ENCODE data around the gene WDR36. TPM values are rescaled to one million over a fixed set of nuclear protein-coding genes. Genes with fewer than 3 reads are reported as not detected.

WDR36 gene
- total and polyA plus RNA-seq, 10 of the 15 experiments (the other 5 are each of a cell fraction or from before 2014, with no cell fraction given), result 13.3 to 61.8 (median 47.0) TPM

GRCh38 chr5:111158105-111158744 lies 66.1 kb downstream of the WDR36 start:
- FAIRE-seq, result peak; percentile 98
- SMC1A ChIA-PET (ENCODE audit: uncharacterized antibody, unreplicated experiment), result interaction anchor here (0.6 to 17.1 kb wide), 24 partner anchors 10 to 988 kb away, joined by 3 to 324 read pairs (median 4); partner anchors contain the start of gene CAMK4

More at GRCh38 chr5:111158105-111158744, 66.1 kb downstream of the WDR36 start:
- Histone ChIP-seq H3K9me3 (replicated peaks; ENCODE audit: control insufficient read depth, insufficient read depth, low read length) (no peaks in the 10 kb centered on the region), H3K36me3 (ENCODE audit: control insufficient read depth in 2 of 2, insufficient read depth in 2 of 2, low read length in 1 of 2) (no peaks in the 10 kb centered on the region), H2AFZ (ENCODE audit: control insufficient read depth, low read depth, low read length) (peak overlapping the region; percentile 9), H3K27ac (ENCODE audit: control insufficient read depth, insufficient read depth) (no peak overlapping the region), H3K4me2 (ENCODE audit: control insufficient read depth, insufficient read depth) (no peak overlapping the region), H3K4me1 (ENCODE audit: control insufficient read depth, insufficient read depth, low read length) (no peaks in the 10 kb centered on the region), H3K79me2 (ENCODE audit: control insufficient read depth, insufficient read depth, low read length) (no peaks in the 10 kb centered on the region), H3K4me3 (no peak overlapping the region), H3K27me3 (replicated peaks in 1 of 2; ENCODE audit: control insufficient read depth in 2 of 2, insufficient read depth in 2 of 2, low read length in 1 of 2) (no peaks in the 10 kb centered on the region), H3K9ac (ENCODE audit: control insufficient read depth, insufficient read depth, low read length) (no peak overlapping the region), H4K20me1 (ENCODE audit: control insufficient read depth, insufficient read depth) (no peaks in the 10 kb centered on the region)
- in situ Hi-C loops (cut with MboI), result no loop called here
- ChIA-PET POLR2A (interaction anchor here (0.6 to 1.0 kb wide), 2 partner anchors 304 to 334 kb away, joined by 3 read pairs; no protein-coding TSS in a partner anchor), CTCF (interaction anchor here (0.6 to 9.8 kb wide), 35 partner anchors 13 to 988 kb away, joined by 3 to 339 read pairs (median 4); partner anchors contain the start of gene CAMK4), RAD21 (ENCODE audit: unreplicated experiment) (interaction anchor here (0.7 to 10.7 kb wide), 19 partner anchors 13 to 988 kb away, joined by 3 to 198 read pairs (median 4); partner anchors contain the start of gene CAMK4)
- TF ChIP-seq SMC3 (IDR thresholded peaks at IDR 0.05; ENCODE audit: borderline replicate concordance, low read length) (peak; percentile 100), RAD21 (IDR thresholded peaks at IDR 0.05; ENCODE audit: insufficient read depth, low read depth, low read length) (peak; percentile 99), RUNX3 (IDR thresholded peaks at IDR 0.05; ENCODE audit: low read length) (peak; percentile 73), SKIL (IDR thresholded peaks at IDR 0.05; ENCODE audit: low read depth, poor library complexity, severe bottlenecking) (peak; percentile 46), POLR2AphosphoS2 (IDR thresholded peaks at IDR 0.05; ENCODE audit: low read depth, low read length) (no peak), POU2F2 (IDR thresholded peaks at IDR 0.05; ENCODE audit: borderline replicate concordance, low read depth, low read length) (peak; percentile 58; the same call in 1 of the 3 replicates), YY1 (IDR thresholded peaks at IDR 0.05; ENCODE audit: low read depth, low read length) (peak; percentile 68), FOS (IDR thresholded peaks at IDR 0.05; ENCODE audit: borderline replicate concordance, extremely low read depth, insufficient read length) (no peak), ZNF207 (IDR thresholded peaks at IDR 0.05; ENCODE audit: borderline replicate concordance) (peak; percentile 36; the same call in 1 of the 2 replicates), CTCF (IDR thresholded peaks at IDR 0.05 in 2 of 3, conservative IDR thresholded peaks at IDR 0.05 in 1 of 3; ENCODE audit: control insufficient read depth in 2 of 3, extremely low read depth in 1 of 3, insufficient read depth in 1 of 3, low read depth in 3 of 3, low read length in 3 of 3) (peak; percentile 99 to 100 (median 100); a peak in 5 of 6 replicates), FOXM1 (IDR thresholded peaks at IDR 0.05; ENCODE audit: low read depth, low read length) (peak; percentile 46; the same call in 1 of the 2 replicates), PRDM15 (CRISPR knock-in tag; IDR thresholded peaks at IDR 0.05) (no peak), IRF4 (IDR thresholded peaks at IDR 0.05; ENCODE audit: low read depth, low read length) (0 out of 2 replicates have a peak, but pooled peaks have one; percentile 47)
- peak; percentile 64 for DNase-seq (ENCODE audit: low read depth, low spot score)
- no TSS peak for BruUV-seq (replicated peaks)
- WGBS (ENCODE audit: insufficient coverage, insufficient replicate concordance, low lambda C conversion rate, missing lambda C conversion rate), result 1% methylated on average over 9 of the region's 9 CpGs
- ATAC-seq, result peak; percentile 93
- intact Hi-C loops (cut with micrococcal nuclease; ENCODE audit: unreplicated experiment), result loop anchor here (1.0 to 5.0 kb wide), 6 partner anchors 67 to 989 kb away; partner anchors contain the start of gene CAMK4

Measured in GM12878 (cell line).